HEK293T (cell line): ENCODE measurements around the gene MAN1C1.

ENCODE experiments used
- CTCF ChIA-PET: fragments of 350-600 bp; formaldehyde crosslinking; extraction: SDS; loops from one replicate; lab custom pipeline; 2021; ENCODE audit warnings: antibody characterized with exemption, inconsistent platforms; lab: Yijun Ruan, JAX
- POLR2A ChIA-PET: fragments of 350-600 bp; formaldehyde crosslinking; extraction: SDS; loops from one replicate; lab custom pipeline; 2020; ENCODE audit warnings: antibody characterized with exemption, inconsistent platforms; lab: Yijun Ruan, JAX
- DNase-seq: peaks from one replicate; pipeline ENCODE4 v3.0.0; 2012; ENCODE audit warnings: mixed read lengths; ENCODE audit errors: extremely low spot score
- ARNT ChIP-seq: fragments of 450-650 bp; IDR thresholded peaks from 2 replicates; pipeline ENCODE4 v1.6.1; 2017; ENCODE audit warnings: mild to moderate bottlenecking
- BHLHE40 ChIP-seq: fragments of 450-650 bp; IDR thresholded peaks from 2 replicates; pipeline ENCODE4 v1.6.1; 2016; ENCODE audit warnings: mild to moderate bottlenecking, moderate library complexity, borderline replicate concordance
- CTBP1 ChIP-seq: fragments of 450-650 bp; IDR thresholded peaks from 2 replicates; pipeline ENCODE4 v1.6.1; 2016; ENCODE audit warnings: borderline replicate concordance
- ELF4 ChIP-seq: fragments of 450-650 bp; IDR thresholded peaks from 2 replicates; pipeline ENCODE4 v1.6.1; 2017; ENCODE audit warnings: antibody characterized with exemption
- FOXA1 ChIP-seq: fragments of 450-650 bp; IDR thresholded peaks from 2 replicates; pipeline ENCODE4 v1.6.1; 2016; ENCODE audit warnings: mild to moderate bottlenecking
- FOXK2 ChIP-seq: fragments of 450-650 bp; IDR thresholded peaks from 2 replicates; pipeline ENCODE4 v1.6.1; 2016; ENCODE audit warnings: mild to moderate bottlenecking
- FOXM1 ChIP-seq: fragments of 450-650 bp; IDR thresholded peaks from 2 replicates; pipeline ENCODE4 v1.6.1; 2017; ENCODE audit warnings: mild to moderate bottlenecking, borderline replicate concordance
- HDGF ChIP-seq: fragments of 450-650 bp; IDR thresholded peaks from 2 replicates; pipeline ENCODE4 v1.6.1; 2017; ENCODE audit warnings: antibody characterized with exemption, borderline replicate concordance
- L3MBTL2 ChIP-seq: fragments of 450-650 bp; conservative IDR thresholded peaks from 2 replicates; pipeline ENCODE4 v1.6.1; 2016; ENCODE audit warnings: mild to moderate bottlenecking
- LEF1 ChIP-seq: fragments of 450-650 bp; IDR thresholded peaks from 2 replicates; pipeline ENCODE4 v1.6.1; 2017; ENCODE audit warnings: mild to moderate bottlenecking, borderline replicate concordance
- NFRKB ChIP-seq: fragments of 450-650 bp; IDR thresholded peaks from 2 replicates; pipeline ENCODE4 v1.6.1; 2016; ENCODE audit warnings: mild to moderate bottlenecking, moderate library complexity
- PKNOX1 ChIP-seq: fragments of 450-650 bp; IDR thresholded peaks from 2 replicates; pipeline ENCODE4 v1.6.1; 2016
- SP1 ChIP-seq: fragments of 450-650 bp; IDR thresholded peaks from 2 replicates; pipeline ENCODE4 v1.6.1; 2017
- SUZ12 ChIP-seq: fragments of 450-650 bp; IDR thresholded peaks from 2 replicates; pipeline ENCODE4 v1.6.1; 2016; ENCODE audit warnings: mild to moderate bottlenecking
- TARDBP ChIP-seq: fragments of 450-650 bp; IDR thresholded peaks from 2 replicates; pipeline ENCODE4 v1.6.1; 2016
- ZNF384 ChIP-seq: fragments of 450-650 bp; IDR thresholded peaks from 2 replicates; pipeline ENCODE4 v1.6.1; 2016

The MAN1C1 gene

GRCh38 chr1:25754470-25755181, 138.0 kb downstream of the MAN1C1 start:
- TF ChIP-seq FOXA1 (no peak), PKNOX1 (no peak), ELF4 (no peak)
- CTCF ChIA-PET = no interaction called here
- POLR2A ChIA-PET = interaction anchor here (1.1 kb wide), 1 partner anchor 11 kb away, joined by 3 read pairs; no protein-coding TSS in a partner anchor
- no peak for DNase-seq

GRCh38 chr1:25755475-25756125, 139.0 kb downstream of the MAN1C1 start:
- TF ChIP-seq NFRKB = no peak
- TF ChIP-seq SUZ12 = no peak
- no peak for TF ChIP-seq ZNF384
- TF ChIP-seq ARNT = no peak
- no peak for DNase-seq
- ChIA-PET CTCF (no interaction called here), POLR2A (interaction anchor here (1.1 kb wide), 1 partner anchor 10 kb away, joined by 3 read pairs; no protein-coding TSS in a partner anchor)

GRCh38 chr1:25756215-25756614, 139.6 kb downstream of the MAN1C1 start:
- DNase-seq = no peak
- POLR2A ChIA-PET = no interaction called here
- TF ChIP-seq SP1 (no peak), FOXA1 (no peak), LEF1 (no peak), L3MBTL2 (no peak), NFRKB (no peak), FOXM1 (no peak), BHLHE40 (no peak), CTBP1 (no peak), PKNOX1 (no peak), SUZ12 (no peak), ZNF384 (no peak), TARDBP (no peak)
- CTCF ChIA-PET = no interaction called here

- CTCF ChIA-PET = interaction anchor here (1.3 kb wide), 1 partner anchor 41 kb away, joined by 4 read pairs; no protein-coding TSS in a partner anchor
- TF ChIP-seq BHLHE40 = no peak
- no peak for TF ChIP-seq ARNT
- TF ChIP-seq LEF1 = no peak
- no peak for TF ChIP-seq FOXM1
- TF ChIP-seq ELF4 = no peak
- TF ChIP-seq PKNOX1 = no peak
- TF ChIP-seq HDGF = no peak
- TF ChIP-seq NFRKB = no peak
- TF ChIP-seq SP1 = no peak
- TF ChIP-seq SUZ12 = no peak
- TF ChIP-seq L3MBTL2 = no peak
- no peak for TF ChIP-seq TARDBP
- TF ChIP-seq FOXA1 = no peak
- no peak for TF ChIP-seq CTBP1
- no peak for TF ChIP-seq FOXK2
- POLR2A ChIA-PET = no interaction called here
- DNase-seq = no peak
These were observed 140.7 kb downstream of the MAN1C1 start for GRCh38 chr1:25757151-25757845.

GRCh38 chr1:25757846-25758185, 141.2 kb downstream of the MAN1C1 start:
- TF ChIP-seq ARNT = no peak
- TF ChIP-seq CTBP1 = no peak
- no peak for TF ChIP-seq SUZ12
- TF ChIP-seq FOXA1 = no peak
- no peak for TF ChIP-seq L3MBTL2
- TF ChIP-seq SP1 = no peak
- CTCF ChIA-PET = interaction anchor here (1.3 kb wide), 1 partner anchor 40 kb away, joined by 4 read pairs; no protein-coding TSS in a partner anchor
- POLR2A ChIA-PET = interaction anchor here (0.7 kb wide), 1 partner anchor 40 kb away, joined by 3 read pairs; no protein-coding TSS in a partner anchor
- no peak for DNase-seq

- no peak for DNase-seq
- ChIA-PET POLR2A (interaction anchor here (0.7 to 1.1 kb wide), 2 partner anchors 11 to 39 kb away, joined by 3 read pairs; no protein-coding TSS in a partner anchor), CTCF (interaction anchor here (1.3 kb wide), 1 partner anchor 40 kb away, joined by 4 read pairs; no protein-coding TSS in a partner anchor)
- TF ChIP-seq L3MBTL2 = no peak
- TF ChIP-seq ARNT = no peak
- TF ChIP-seq HDGF = no peak
- no peak for TF ChIP-seq SP1
- TF ChIP-seq PKNOX1 = no peak
- TF ChIP-seq TARDBP = no peak
- TF ChIP-seq FOXK2 = no peak
- no peak for TF ChIP-seq CTBP1
- TF ChIP-seq ELF4 = no peak
- TF ChIP-seq NFRKB = no peak
- no peak for TF ChIP-seq FOXM1
- TF ChIP-seq SUZ12 = no peak
- no peak for TF ChIP-seq LEF1
- no peak for TF ChIP-seq FOXA1
- TF ChIP-seq ZNF384 = no peak
- TF ChIP-seq BHLHE40 = no peak
These were observed 142.0 kb downstream of the MAN1C1 start for GRCh38 chr1:25758466-25759070.
